DMS153 treated with DMSO at 0.1 percent for 48 hours (cell line): ENCODE measurements around the gene TMC8.
"Not testable (repeated sequence)": the region's sequence is repeated elsewhere in the genome, so short reads cannot be mapped to it uniquely, and the experiment has no call there.

Source experiments
- DNase-seq: peaks from one replicate; lab custom pipeline; 2025; ENCODE audit not compliant: unreplicated experiment; lab: John Stamatoyannopoulos, UW

TMC8 gene

GRCh38 chr17:78154903-78155811, 24.6 kb downstream of the TMC8 start:
- no peak for DNase-seq

GRCh38 chr17:78159575-78160158, 29.1 kb downstream of the TMC8 start:
- no peak for DNase-seq

- DNase-seq: no peak
Observed at GRCh38 chr17:78163881-78164747, 33.5 kb downstream of the TMC8 start.

GRCh38 chr17:78164748-78165607, 34.4 kb downstream of the TMC8 start:
- DNase-seq: no peak

GRCh38 chr17:78166416-78166815, 35.8 kb downstream of the TMC8 start:
- no peak for DNase-seq

GRCh38 chr17:78168242-78168902, 37.8 kb downstream of the TMC8 start, which contains the start of gene SYNGR2:
SYNGR2 (plus strand) TSS chr17:78168581; CDS start chr17:78168617, 36 bp downstream.
- DNase-seq: peak; percentile 51

GRCh38 chr17:78168903-78169793, 38.6 kb downstream of the TMC8 start:
- peak; percentile 40 for DNase-seq

GRCh38 chr17:78170692-78171590, 40.4 kb downstream of the TMC8 start:
- no peak for DNase-seq

- DNase-seq: not testable (repeated sequence)
Observed at GRCh38 chr17:78171591-78172248, 41.1 kb downstream of the TMC8 start.

GRCh38 chr17:78172249-78173051, 41.9 kb downstream of the TMC8 start:
- peak; percentile 25 for DNase-seq

- no peak for DNase-seq
Observed at GRCh38 chr17:78173097-78173715, 42.6 kb downstream of the TMC8 start.

- peak; percentile 45 for DNase-seq
Observed at GRCh38 chr17:78174346-78174869, 43.8 kb downstream of the TMC8 start.

GRCh38 chr17:78174870-78175642, 44.5 kb downstream of the TMC8 start:
- peak; percentile 56 for DNase-seq

GRCh38 chr17:78175643-78175981, 45.0 kb downstream of the TMC8 start:
- no peak for DNase-seq

GRCh38 chr17:78176548-78177025, 46.0 kb downstream of the TMC8 start:
- DNase-seq: no peak
